Esophagus (tissue), 2 donors: Measurements from ENCODE around the gene GPR132. TPM values are rescaled to one million over a fixed set of nuclear protein-coding genes. Genes with fewer than 3 reads are reported as not detected.
"Not testable (repeated sequence)": the region's sequence is repeated elsewhere in the genome, so short reads cannot be mapped to it uniquely, and the experiment has no call there.

Experiments
- H3K27ac ChIP-seq, 2 donors: one replicate each; pipeline ENCODE4 v1.5.1; 2013; ENCODE audit warnings: low read depth in 2 of 2, mild to moderate bottlenecking in 2 of 2, inconsistent platforms in 1 of 2, low read length in 1 of 2, moderate library complexity in 1 of 2
- H3K27me3 ChIP-seq, 2 donors: one replicate each; pipeline ENCODE4 v1.6.1; 2013; ENCODE audit warnings: low read length in 2 of 2, control low read depth in 1 of 2, mild to moderate bottlenecking in 1 of 2; ENCODE audit not compliant: insufficient read depth in 2 of 2, control insufficient read depth in 1 of 2
- H3K36me3 ChIP-seq, 2 donors: one replicate each; pipeline ENCODE4 v1.6.1; 2013; ENCODE audit warnings: low read length in 1 of 2; ENCODE audit not compliant: control insufficient read depth in 2 of 2, insufficient read depth in 2 of 2
- H3K4me1 ChIP-seq, 2 donors: one replicate each; pipeline ENCODE4 v1.6.1; 2013; ENCODE audit warnings: low read length in 1 of 2; ENCODE audit not compliant: control insufficient read depth in 2 of 2, insufficient read depth in 2 of 2
- H3K4me3 ChIP-seq, 2 donors: one replicate each; pipeline ENCODE4 v1.5.1; 2013; ENCODE audit warnings: low read length in 2 of 2, mild to moderate bottlenecking in 2 of 2, low read depth in 1 of 2, moderate library complexity in 1 of 2
- H3K9me3 ChIP-seq, 2 donors: one replicate each; pipeline ENCODE4 v1.6.1; 2013; ENCODE audit warnings: mild to moderate bottlenecking in 2 of 2, low read depth in 1 of 2, low read length in 1 of 2, moderate library complexity in 1 of 2; ENCODE audit not compliant: control insufficient read depth in 2 of 2, insufficient read depth in 1 of 2
- WGBS, 2 donors: extraction: QIAGEN DNeasy Blood & Tissue Kit; methylation state at CpG; one replicate each; pipeline ENCODE4 v1.1.7; 2013; 5-methylcytosine and 5-hydroxymethylcytosine counted together
- polyA plus RNA-seq, 2 donors: library from polyadenylated mRNA; stranded (reverse); fragments of 200-250 nt; gene quantifications; one replicate each; pipeline ENCODE4 v1.2.3, GENCODE V29; 2013
- donor health status: healthy with polysubstance abuse.
- donor health status: Bipolar disorder and iron deficiency.

GPR132 gene
- polyA plus RNA-seq, 2 donors, result 0.42 to 0.47 TPM

- Histone ChIP-seq H3K4me1 (peaks cover 0 to 6% of the 10 kb centered on the region in 2 donors), H3K9me3 (no peaks in the 10 kb centered on the region), H3K27me3 (no peaks in the 10 kb centered on the region), H3K36me3 (no peaks in the 10 kb centered on the region), H3K27ac (no peak overlapping the region), H3K4me3 (no peak overlapping the region)
- 81 to 85% methylated on average over 24 of the region's 24 CpGs for WGBS, 2 donors
These were observed 17.8 kb downstream of the GPR132 start for GRCh38 chr14:105047283-105048016.

- Histone ChIP-seq H3K27ac (no peak overlapping the region), H3K36me3 (no peaks in the 10 kb centered on the region), H3K4me1 (peaks cover 0 to 11% of the 10 kb centered on the region in 2 donors), H3K9me3 (no peaks in the 10 kb centered on the region), H3K4me3 (no peak overlapping the region), H3K27me3 (no peaks in the 10 kb centered on the region)
- WGBS, 2 donors, result 93 to 95% methylated on average over 9 of the region's 9 CpGs
These were observed 18.3 kb downstream of the GPR132 start for GRCh38 chr14:105046891-105047282.

GRCh38 chr14:105045710-105046326 lies 19.4 kb downstream of the GPR132 start:
- Histone ChIP-seq H3K9me3 (no peaks in the 10 kb centered on the region), H3K27ac (no peak overlapping the region), H3K4me1 (peaks cover 0 to 16% of the 10 kb centered on the region in 2 donors), H3K36me3 (no peaks in the 10 kb centered on the region), H3K4me3 (no peak overlapping the region), H3K27me3 (no peaks in the 10 kb centered on the region)
- WGBS, 2 donors, result 5 to 6% methylated on average over 42 of the region's 42 CpGs

- Histone ChIP-seq H3K4me1 (peaks cover 0 to 13% of the 10 kb centered on the region in 2 donors), H3K36me3 (no peaks in the 10 kb centered on the region), H3K4me3 (no peak overlapping the region), H3K9me3 (no peaks in the 10 kb centered on the region), H3K27me3 (no peaks in the 10 kb centered on the region), H3K27ac (peak overlapping the region in 1 of 2 donors; percentile 35)
- 63% methylated on average over 7 of the region's 7 CpGs for WGBS, 2 donors
These were observed 21.6 kb downstream of the GPR132 start for GRCh38 chr14:105043641-105044040.

GRCh38 chr14:105042813-105043212 lies 22.4 kb downstream of the GPR132 start:
- Histone ChIP-seq H3K36me3 (no peaks in the 10 kb centered on the region), H3K27me3 (no peaks in the 10 kb centered on the region), H3K9me3 (no peaks in the 10 kb centered on the region), H3K4me3 (no peak overlapping the region), H3K27ac (no peak overlapping the region), H3K4me1 (peaks cover 0 to 13% of the 10 kb centered on the region in 2 donors)
- WGBS, 2 donors, result 87 to 89% methylated on average over 17 of the region's 17 CpGs

- Histone ChIP-seq H3K9me3 (no peaks in the 10 kb centered on the region), H3K4me3 (no peak overlapping the region), H3K4me1 (peaks cover 0 to 13% of the 10 kb centered on the region in 2 donors), H3K36me3 (no peaks in the 10 kb centered on the region), H3K27me3 (no peaks in the 10 kb centered on the region), H3K27ac (peak overlapping the region; percentile 76 to 89)
- WGBS, 2 donors, result 62 to 69% methylated on average over 28 of the region's 28 CpGs
These were observed 23.1 kb downstream of the GPR132 start for GRCh38 chr14:105041841-105042765.

- no peaks in the 10 kb centered on the region for H3K9me3 ChIP-seq
- H3K4me1 ChIP-seq, result peaks cover 0 to 13% of the 10 kb centered on the region in 2 donors
- 73 to 81% methylated on average over 14 of the region's 14 CpGs for WGBS, 2 donors
- H3K27ac ChIP-seq, result no peak overlapping the region
- no peaks in the 10 kb centered on the region for H3K27me3 ChIP-seq
- H3K4me3 ChIP-seq, result no peak overlapping the region
- H3K36me3 ChIP-seq, result no peaks in the 10 kb centered on the region
These were observed 25.6 kb downstream of the GPR132 start for GRCh38 chr14:105039458-105040205.

- H3K4me3 ChIP-seq, H3K4me1 ChIP-seq, H3K27ac ChIP-seq, H3K27me3 ChIP-seq, H3K36me3 ChIP-seq, H3K9me3 ChIP-seq: not testable (repeated sequence)
- WGBS, 2 donors, result 71 to 80% methylated on average over 2 of the region's 2 CpGs
These were observed 29.6 kb downstream of the GPR132 start for GRCh38 chr14:105035616-105036015.
